Motor neuron (in vitro differentiated cells): ENCODE results near the gene KRT36. TPM values are rescaled to one million over a fixed set of nuclear protein-coding genes. Genes with fewer than 3 reads are reported as not detected.

ENCODE experiments used
- ATAC-seq, 8 experiments: fragments of 200-7000 bp; cut with Tn5 transposase; replicated peaks in 6 of 8; 2 replicates each; pipeline ENCODE4 v1.8.0; 2021; ENCODE audit warnings: mild to moderate bottlenecking in 8 of 8, moderate library complexity in 8 of 8
- H3K27ac ChIP-seq, 2 donors: fragments of 250-450 bp; sonication (Bioruptor Pico); 2 replicates each; pipeline ENCODE4 v1.9.0; 2021; ENCODE audit warnings: antibody characterized with exemption in 2 of 2, mild to moderate bottlenecking in 2 of 2, moderate library complexity in 1 of 2
- H3K4me1 ChIP-seq, 2 donors: fragments of 250-450 bp; sonication (Bioruptor Pico); replicated peaks in 1 of 2; 2 replicates each; pipeline ENCODE4 v1.6.1; 2021; ENCODE audit warnings: antibody characterized with exemption in 2 of 2, mild to moderate bottlenecking in 2 of 2, moderate library complexity in 1 of 2
- H3K4me3 ChIP-seq, 5 donors: fragments of 250-450 bp; sonication (Bioruptor Pico); 2 replicates each; pipeline ENCODE4 v1.9.0; 2021; ENCODE audit warnings: antibody characterized with exemption in 5 of 5, mild to moderate bottlenecking in 5 of 5, moderate library complexity in 4 of 5
- WGBS, 10 experiments: fragments of 450-650 bp; shearing (Covaris generic); methylation state at CpG; one replicate each; pipeline ENCODE4 v1.0.0; 2022; 5-methylcytosine and 5-hydroxymethylcytosine counted together
- in situ Hi-C, 9 experiments: fragments of 400-800 bp; cut with MboI; loops; one replicate each; pipeline ENCODE4 v1.15.0; 2021; ENCODE audit warnings: low sequenced_read_pairs in 9 of 9, low pct_unique_long_range_greater_than_20kb in 2 of 9; ENCODE audit not compliant: unreplicated experiment in 9 of 9
- total RNA-seq, 8 experiments: library from RNA; unstranded; fragments of 300-600 nt; gene quantifications; 2 replicates each; pipeline versions ENCODE4 v1.2.3 to v1.2.4, GENCODE V29; 2022

Gene KRT36
- total RNA-seq, 8 experiments from 2014 or later, result 0.19 to 0.25 TPM; not detected in 6

DNA sequence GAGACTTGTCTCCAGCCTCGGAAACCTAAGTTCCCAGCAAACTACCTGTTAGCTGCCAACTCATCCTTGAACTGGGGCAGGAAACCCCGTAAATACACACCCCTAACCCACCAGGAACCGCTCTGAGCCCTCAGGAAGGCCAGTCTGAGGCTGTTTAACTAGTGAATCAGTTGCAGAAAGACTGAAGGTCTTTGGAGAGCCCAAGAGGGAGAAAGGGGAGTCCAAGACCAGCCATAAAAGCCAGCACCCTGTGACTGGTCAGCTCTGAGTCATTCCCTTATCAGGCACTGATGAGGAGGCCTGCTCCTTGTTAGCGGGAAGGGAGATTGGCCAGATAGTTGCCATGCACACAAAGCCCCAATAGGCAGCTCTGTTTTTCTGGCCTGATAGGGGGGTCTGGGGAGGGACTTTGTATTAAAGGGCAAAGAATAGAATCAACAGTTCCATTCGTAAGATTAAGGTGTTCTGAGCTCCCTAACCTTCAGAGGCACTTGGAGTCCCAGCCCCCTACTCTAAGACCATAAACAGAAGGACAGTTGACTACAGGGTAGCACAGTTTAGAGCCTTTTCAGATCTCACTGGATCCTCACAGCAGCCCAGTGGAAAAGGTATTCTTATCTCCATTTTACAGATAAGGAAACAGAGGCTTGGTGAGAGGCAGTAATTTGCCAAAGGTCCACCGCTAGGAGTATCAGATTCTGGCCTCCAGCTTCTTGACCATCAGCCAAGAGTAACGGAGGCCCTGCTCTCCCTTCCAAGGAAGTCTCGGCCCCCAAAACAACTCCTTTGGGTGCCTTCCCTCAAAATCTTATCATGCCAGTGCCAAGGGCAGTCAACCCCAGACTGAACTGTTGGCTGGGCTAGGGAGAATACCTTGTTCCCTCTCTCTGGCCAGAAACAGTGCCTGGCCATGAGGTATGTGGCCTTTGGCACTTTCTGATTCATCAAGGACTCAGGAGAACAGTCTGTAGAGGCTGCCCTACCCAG lies 40.6 kb upstream of the KRT36 start:
- ATAC-seq, result peak in 7 of 8 experiments; percentile 25 to 86 (median 58)
- Histone ChIP-seq H3K27ac (no peak overlapping the region), H3K4me3 (no peak overlapping the region), H3K4me1 (peaks cover 1 to 4% of the 10 kb centered on the region in 2 donors)
- in situ Hi-C loops, result no loop called here
- 0 to 100% (median 90%) methylated on average over 1 to 7 of the region's 8 CpGs; no CpG with 5 or more reads in 2 of the 10 experiments for WGBS, 10 experiments

DNA sequence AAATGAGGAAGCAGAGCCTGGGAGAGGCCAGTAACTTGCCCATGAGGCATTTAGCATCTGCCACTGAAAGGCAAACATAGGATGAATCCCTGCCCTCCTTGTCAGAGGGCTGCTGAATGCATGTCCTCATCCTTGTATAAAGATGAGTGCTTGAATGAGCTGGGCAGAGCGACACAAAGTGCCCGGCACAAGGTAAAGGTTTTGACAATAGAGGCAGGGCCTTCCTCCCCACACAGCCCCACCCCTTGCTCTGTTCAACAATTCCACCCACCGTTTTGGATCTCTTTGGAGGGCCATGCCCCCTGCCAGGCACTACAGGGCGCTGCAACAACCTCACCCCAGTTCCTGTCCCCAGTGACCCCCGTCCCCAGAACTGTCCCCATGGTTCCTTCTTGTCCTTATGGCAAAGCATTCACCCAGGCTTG lies 39.8 kb upstream of the KRT36 start:
- 86% methylated on average over 2 of the region's 5 CpGs; no CpG with 5 or more reads in 9 of the 10 experiments for WGBS, 10 experiments
- ATAC-seq, result no peak
- in situ Hi-C loops, result no loop called here
- H3K4me3 ChIP-seq, result no peak overlapping the region
- H3K27ac ChIP-seq, result no peak overlapping the region
- H3K4me1 ChIP-seq, result peaks cover 0 to 3% of the 10 kb centered on the region in 2 donors

DNA sequence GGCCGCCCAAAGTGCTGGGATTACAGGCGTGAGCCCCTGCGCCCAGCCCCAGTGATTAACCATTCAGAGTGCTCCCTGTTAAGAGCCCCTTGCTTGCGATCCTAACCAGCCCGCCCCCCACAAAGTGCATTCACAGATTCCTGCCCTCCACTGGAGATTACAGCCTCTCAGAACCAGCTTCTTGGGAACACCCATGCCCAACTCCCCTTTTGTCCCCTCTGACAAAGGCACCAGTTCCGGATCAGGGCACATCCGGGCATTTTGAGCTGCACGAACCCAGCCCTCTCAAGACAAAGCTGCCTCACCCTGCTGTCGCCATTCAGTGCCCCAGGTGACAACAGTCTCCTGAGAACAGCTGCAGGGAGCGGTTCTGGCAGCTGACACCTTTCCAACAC lies 39.2 kb upstream of the KRT36 start:
- ATAC-seq, result no peak
- in situ Hi-C loops, result no loop called here
- H3K27ac ChIP-seq, result no peak overlapping the region
- no peak overlapping the region for H3K4me3 ChIP-seq
- 47 to 92% (median 83%) methylated on average over 1 to 3 of the region's 10 CpGs; no CpG with 5 or more reads in 5 of the 10 experiments for WGBS, 10 experiments
- H3K4me1 ChIP-seq, result peaks cover 0 to 3% of the 10 kb centered on the region in 2 donors

DNA sequence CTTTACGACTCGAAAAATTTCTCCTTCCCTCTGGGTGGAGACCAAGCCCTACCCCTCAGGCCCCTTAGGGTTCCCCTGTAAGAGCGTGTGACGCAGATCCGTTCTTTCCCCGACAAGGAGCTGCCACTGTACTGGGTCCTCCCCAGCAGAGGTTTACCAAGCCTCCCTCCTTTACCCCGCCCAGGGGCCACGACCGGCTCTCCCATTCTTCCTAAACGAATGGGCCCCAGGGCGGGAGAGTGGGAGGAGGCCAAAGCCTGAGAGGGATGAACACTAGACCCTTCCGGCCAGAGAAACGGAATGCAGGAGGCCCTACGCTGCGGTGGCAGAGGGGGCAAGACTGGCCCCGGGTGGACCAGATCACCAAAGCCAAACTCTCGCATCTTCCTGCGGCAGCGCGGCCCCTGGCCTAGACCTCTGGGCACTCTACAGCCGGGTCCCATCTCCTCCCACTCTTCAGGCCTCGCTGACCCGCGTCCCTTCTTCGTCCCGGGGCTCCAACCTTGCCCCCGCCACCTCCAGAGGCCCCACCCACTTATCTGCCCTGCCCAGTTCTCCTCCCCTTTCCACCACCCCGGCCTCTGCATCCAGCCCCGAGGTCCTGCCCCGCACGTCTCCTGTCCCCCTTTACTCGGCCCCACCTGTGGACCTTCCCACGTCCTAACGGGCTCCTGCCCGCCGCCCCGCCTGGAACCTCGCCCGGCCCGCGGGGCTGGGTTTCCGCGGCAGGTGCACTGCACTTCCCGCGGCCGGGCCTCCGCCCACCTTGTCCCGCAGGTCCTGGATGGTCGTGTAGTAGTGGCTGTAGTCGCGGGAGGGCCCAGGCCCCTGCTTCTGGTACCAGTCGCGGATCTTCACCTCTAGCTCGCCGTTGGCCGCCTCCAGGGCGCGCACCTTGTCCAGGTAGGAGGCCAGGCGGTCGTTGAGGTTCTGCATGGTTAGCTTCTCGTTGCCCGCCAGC lies 37.6 kb upstream of the KRT36 start:
- peak in 3 of 8 experiments; percentile 16 to 42 (median 37) for ATAC-seq
- WGBS, 10 experiments, result 0 to 47% (median 28%) methylated on average over 1 to 11 of the region's 62 CpGs; no CpG with 5 or more reads in 1 of the 10 experiments
- Histone ChIP-seq H3K27ac (no peak overlapping the region), H3K4me3 (peak overlapping the region in 3 of 5 donors; percentile 6 to 20 (median 6)), H3K4me1 (peaks cover 0 to 3% of the 10 kb centered on the region in 2 donors)
- in situ Hi-C loops, result no loop called here

DNA sequence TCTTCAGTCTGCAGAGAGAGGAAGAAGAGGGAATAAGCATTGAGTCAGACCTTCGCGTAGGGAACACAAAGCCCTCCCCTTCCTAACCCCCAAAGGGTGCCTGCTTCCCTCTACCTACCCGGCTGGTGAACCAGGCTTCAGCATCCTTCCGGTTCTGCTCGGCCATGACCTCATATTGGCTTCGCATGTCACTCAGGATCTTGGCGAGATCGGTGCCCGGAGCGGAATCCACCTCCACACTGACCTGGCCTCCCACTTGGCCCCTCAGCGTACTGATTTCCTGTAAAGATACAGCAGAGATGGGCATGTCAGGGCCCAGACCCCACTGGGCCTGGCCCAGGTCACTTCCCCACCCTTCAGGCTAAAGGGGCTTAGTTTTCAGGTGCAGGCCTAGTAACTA lies 34.6 kb upstream of the KRT36 start:
- Histone ChIP-seq H3K27ac (no peak overlapping the region), H3K4me3 (no peak overlapping the region), H3K4me1 (peaks cover 0 to 3% of the 10 kb centered on the region in 2 donors)
- WGBS, 10 experiments, result 75 to 100% (median 92%) methylated on average over 2 to 7 of the region's 11 CpGs; no CpG with 5 or more reads in 6 of the 10 experiments
- ATAC-seq, result no peak
- in situ Hi-C loops, result loop anchor here in 1 of 9 experiments (25.0 kb wide), 2 partner anchors 112 to 187 kb away; partner anchors contain the start of gene KRT37

DNA sequence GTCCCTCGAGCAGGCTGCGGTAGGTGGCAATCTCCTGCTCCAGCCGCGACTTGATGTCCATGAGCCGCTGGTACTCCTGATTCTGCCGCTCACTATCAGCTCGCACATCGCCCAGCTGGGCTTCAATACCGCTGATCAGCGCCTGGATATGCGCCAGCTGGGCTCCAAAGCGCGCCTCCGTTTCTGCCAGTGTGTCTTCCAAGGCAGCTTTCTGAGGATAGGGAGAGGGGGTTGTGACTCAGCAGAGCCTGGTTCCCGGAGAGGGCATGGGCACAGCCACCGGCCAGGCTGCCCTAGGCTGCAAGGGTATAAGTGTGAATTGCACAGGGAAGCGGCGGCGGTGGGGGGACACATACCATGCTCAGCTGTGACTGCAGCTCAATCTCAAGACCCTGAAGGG lies 34.1 kb upstream of the KRT36 start:
- no peak overlapping the region for H3K27ac ChIP-seq
- no peak for ATAC-seq
- H3K4me1 ChIP-seq, result peaks cover 0 to 3% of the 10 kb centered on the region in 2 donors
- in situ Hi-C loops, result loop anchor here in 1 of 9 experiments (25.0 kb wide), 2 partner anchors 111 to 186 kb away; partner anchors contain the start of gene KRT37
- 71 to 100% (median 94%) methylated on average over 1 to 9 of the region's 19 CpGs; no CpG with 5 or more reads in 4 of the 10 experiments for WGBS, 10 experiments
- H3K4me3 ChIP-seq, result no peak overlapping the region

DNA sequence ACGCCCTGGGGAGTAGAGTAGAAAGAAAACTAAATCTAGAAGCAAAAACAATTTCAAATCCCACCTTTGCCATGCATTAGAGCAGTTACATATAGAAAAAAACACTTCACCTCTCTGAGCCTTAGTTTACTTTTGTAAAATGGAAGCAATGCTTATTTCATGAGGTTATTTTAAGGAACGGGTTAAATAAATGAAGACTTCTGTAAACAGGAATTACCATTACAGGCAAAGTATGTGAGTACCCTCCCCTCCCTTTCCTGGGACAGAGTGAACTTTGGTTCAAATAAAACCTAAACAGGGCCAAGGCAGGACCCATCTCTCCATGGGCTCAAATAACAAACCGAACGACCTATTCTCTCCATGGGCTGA lies 33.5 kb upstream of the KRT36 start:
- 0 to 100% (median 72%) methylated on average over 1 to 4 of the region's 4 CpGs; no CpG with 5 or more reads in 2 of the 10 experiments for WGBS, 10 experiments
- Histone ChIP-seq H3K27ac (no peak overlapping the region), H3K4me1 (peaks cover 0 to 3% of the 10 kb centered on the region in 2 donors), H3K4me3 (no peak overlapping the region)
- in situ Hi-C loops, result loop anchor here in 1 of 9 experiments (25.0 kb wide), 2 partner anchors 111 to 186 kb away; partner anchors contain the start of gene KRT37
- no peak for ATAC-seq

DNA sequence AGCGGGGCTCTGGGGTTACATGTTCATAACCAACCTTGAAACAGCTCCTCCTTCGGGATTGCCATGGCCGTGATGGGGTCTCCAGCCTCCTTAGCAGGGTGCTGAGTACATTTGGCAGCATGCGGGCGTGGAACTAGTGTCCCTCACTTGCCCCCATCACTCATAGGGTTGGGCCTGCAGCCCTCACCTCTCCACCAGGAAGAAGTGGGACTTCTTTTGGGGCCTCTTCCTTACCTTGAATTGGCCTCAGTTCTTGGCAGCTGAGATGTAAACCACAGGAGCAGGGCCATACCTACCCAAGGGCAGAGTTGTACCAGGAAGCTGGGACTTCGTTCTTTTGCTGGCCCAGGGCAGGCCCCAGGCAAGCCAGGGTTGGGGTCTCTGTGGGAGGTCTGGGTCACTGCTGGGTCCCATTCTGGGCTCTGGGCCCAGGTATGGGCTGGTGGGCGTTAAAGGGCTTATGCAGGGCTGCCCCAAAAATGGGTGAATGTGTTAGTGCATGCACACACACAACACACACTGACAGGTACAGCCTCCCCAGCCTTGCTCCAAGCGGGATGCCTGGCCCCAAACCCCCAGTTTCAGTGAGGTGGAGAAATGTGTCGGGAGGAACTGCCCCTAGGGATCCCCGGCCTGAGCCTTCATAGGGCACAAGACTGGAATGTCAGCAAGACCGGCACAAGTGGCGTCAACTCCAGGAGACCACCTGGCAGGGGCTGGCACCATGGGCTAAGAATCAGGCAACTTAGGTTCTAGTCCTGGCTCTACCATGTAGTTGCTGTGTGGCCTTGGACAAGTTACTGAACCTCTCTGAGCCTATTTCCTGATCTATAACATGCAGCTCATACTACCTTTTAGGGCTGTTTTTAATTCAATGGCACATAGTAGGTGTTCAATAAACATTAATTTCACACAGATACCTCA lies 32.9 kb upstream of the KRT36 start:
- Histone ChIP-seq H3K27ac (no peak overlapping the region), H3K4me3 (no peak overlapping the region), H3K4me1 (peaks cover 0 to 3% of the 10 kb centered on the region in 2 donors)
- 67 to 100% (median 70%) methylated on average over 1 to 2 of the region's 12 CpGs; no CpG with 5 or more reads in 7 of the 10 experiments for WGBS, 10 experiments
- ATAC-seq, result no peak
- in situ Hi-C loops, result loop anchor here in 1 of 9 experiments (25.0 kb wide), 2 partner anchors 110 to 185 kb away; partner anchors contain the start of gene KRT37

DNA sequence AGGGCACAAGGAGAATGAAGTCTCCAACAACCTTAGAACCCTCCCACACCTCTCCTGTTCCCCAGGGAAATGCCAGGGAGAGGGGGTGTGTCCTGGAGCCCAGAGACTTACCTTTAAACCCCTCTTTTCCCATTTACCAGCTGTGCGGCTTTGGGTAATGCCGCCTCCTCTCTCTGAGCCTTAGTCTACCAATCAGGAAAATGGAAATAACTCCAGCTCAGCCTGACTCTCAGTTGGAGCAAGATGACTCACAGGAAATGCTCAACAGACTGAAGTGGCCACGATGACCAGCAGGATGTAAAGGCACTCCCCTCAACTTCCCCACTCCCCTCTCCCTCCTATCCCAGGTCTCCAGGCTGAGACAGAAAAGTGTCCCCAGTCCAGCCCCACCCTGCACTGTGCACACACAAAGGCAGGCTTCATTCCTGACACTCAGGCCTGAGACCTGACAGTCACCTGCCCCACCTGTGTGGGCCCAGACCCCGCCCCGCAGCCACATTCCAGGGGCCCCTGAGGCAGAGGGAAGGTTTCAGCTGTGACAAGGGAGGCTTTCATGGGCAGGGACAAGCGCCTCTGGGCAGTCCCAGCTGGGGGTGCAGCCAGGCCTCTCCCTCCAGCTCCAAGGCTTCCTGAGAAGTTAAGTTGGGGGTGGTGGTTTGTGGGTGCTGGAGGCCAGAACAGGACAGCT lies 32.0 kb upstream of the KRT36 start:
- WGBS, 10 experiments, result 33 to 92% (median 40%) methylated on average over 1 to 2 of the region's 6 CpGs; no CpG with 5 or more reads in 7 of the 10 experiments
- peak in 2 of 8 experiments; percentile 82 to 86 for ATAC-seq
- Histone ChIP-seq H3K4me1 (no peaks in the 10 kb centered on the region), H3K4me3 (no peak overlapping the region), H3K27ac (no peak overlapping the region)
- in situ Hi-C loops, result loop anchor here in 1 of 9 experiments (25.0 kb wide), 2 partner anchors 109 to 184 kb away; partner anchors contain the start of gene KRT37

DNA sequence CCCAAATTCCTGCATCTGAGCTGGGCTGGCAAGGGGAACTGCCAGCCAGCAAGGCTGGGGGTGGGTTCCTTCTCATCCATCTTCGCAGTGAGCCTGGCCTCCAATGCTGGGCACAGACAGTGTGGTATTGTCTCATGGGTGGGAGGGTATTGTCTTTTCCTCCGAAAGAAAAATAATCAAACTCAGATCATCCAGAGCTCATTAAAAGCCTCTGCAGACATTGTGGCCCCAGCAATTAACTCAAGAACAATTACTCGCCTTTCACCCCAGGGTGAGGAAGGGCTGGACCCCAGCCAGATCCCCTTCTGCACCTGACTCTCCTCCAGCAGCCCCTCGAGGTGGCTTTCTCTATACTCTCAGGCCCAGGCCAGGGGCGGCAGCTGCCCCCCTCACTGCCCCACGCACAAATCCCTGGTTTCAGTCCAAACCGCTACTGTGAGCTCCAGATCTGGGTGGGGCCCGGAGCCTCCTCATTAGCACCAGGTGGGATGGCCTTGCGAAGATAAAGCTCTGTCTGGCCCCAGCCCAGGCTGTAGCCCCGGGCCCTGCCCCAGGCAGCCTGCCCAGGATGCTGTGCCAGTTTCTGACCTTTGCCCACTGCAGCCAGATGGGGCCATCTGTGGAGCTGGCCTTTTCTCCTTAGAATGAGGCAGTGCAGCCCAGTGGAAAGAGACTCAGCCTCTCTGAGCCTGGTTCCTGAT lies 31.3 kb upstream of the KRT36 start:
- ATAC-seq, result peak in 1 of 8 experiments; percentile 18
- in situ Hi-C loops, result loop anchor here in 1 of 9 experiments (25.0 kb wide), 2 partner anchors 109 to 184 kb away; partner anchors contain the start of gene KRT37

More for the DNA sequence above, 31.3 kb upstream of the KRT36 start:
- Histone ChIP-seq H3K4me1 (no peaks in the 10 kb centered on the region), H3K4me3 (no peak overlapping the region), H3K27ac (no peak overlapping the region)
- 40 to 83% (median 68%) methylated on average over 1 to 5 of the region's 10 CpGs; no CpG with 5 or more reads in 4 of the 10 experiments for WGBS, 10 experiments
